NCI-H82 treated with DMSO at 0.1 percent for 48 hours (cell line): Measurements from ENCODE around the gene ZNF10.

Experiments used
- DNase-seq: peaks from one replicate; lab custom pipeline; 2025; ENCODE audit not compliant: unreplicated experiment; lab: John Stamatoyannopoulos, UW

Gene ZNF10

GRCh38 chr12:133192847-133193246, 62.4 kb downstream of the ZNF10 start:
- no peak for DNase-seq

- no peak for DNase-seq
Measured at GRCh38 chr12:133201888-133202287, 71.5 kb downstream of the ZNF10 start.

- DNase-seq: no peak
Measured at GRCh38 chr12:133202493-133203343, 72.3 kb downstream of the ZNF10 start.

GRCh38 chr12:133203344-133204263, 73.2 kb downstream of the ZNF10 start:
- DNase-seq: no peak

GRCh38 chr12:133204264-133204603, 73.8 kb downstream of the ZNF10 start:
- DNase-seq: no peak

- DNase-seq: no peak
Measured at GRCh38 chr12:133206390-133206789, 76.0 kb downstream of the ZNF10 start.
